Activated CD8-positive, alpha-beta memory T cell treated with anti-CD3 and anti-CD28 coated beads, Interleukin-2, amount 10 ng/mL, durations not matched to agents 7 days and 5 days (primary cell): ENCODE results near the gene TBXAS1. TPM values are rescaled to one million over a fixed set of nuclear protein-coding genes. Genes with fewer than 3 reads are reported as not detected.
A peak's percentile ranks its signal among the peaks of the same experiment; 100 is the strongest.

ENCODE experiments used
- ATAC-seq: fragments of 150-1000 bp; cut with Tn5 transposase; one replicate; pipeline ENCODE4 v1.10.0; 2021; ENCODE audit warnings: moderate library complexity
- CTCF ChIA-PET: fragments of 350-600 bp; sonication (Branson Sonifier 250); formaldehyde crosslinking; loops from one replicate; lab custom pipeline; 2021; ENCODE audit warnings: antibody characterized with exemption; lab: Charles Lee
- DNase-seq: peaks from one replicate; pipeline ENCODE4 v3.0.0-alpha.2; 2020
- H3K27ac Mint-ChIP-seq: one replicate; pipeline ENCODE4 v1.8.0; 2021; ENCODE audit warnings: mild to moderate bottlenecking, mixed read lengths
- H3K27me3 Mint-ChIP-seq: one replicate; pipeline ENCODE4 v1.8.0; 2021; ENCODE audit warnings: mixed read lengths
- H3K36me3 Mint-ChIP-seq: one replicate; pipeline ENCODE4 v1.8.0; 2021; ENCODE audit warnings: mild to moderate bottlenecking, mixed read lengths
- H3K4me1 Mint-ChIP-seq: one replicate; pipeline ENCODE4 v1.8.0; 2021; ENCODE audit warnings: mixed read lengths
- H3K4me3 Mint-ChIP-seq: one replicate; pipeline ENCODE4 v1.8.0; 2021; ENCODE audit warnings: mild to moderate bottlenecking, moderate library complexity, mixed read lengths
- H3K9me3 Mint-ChIP-seq: one replicate; pipeline ENCODE4 v1.8.0; 2022; ENCODE audit warnings: low read depth, mixed read lengths
- total RNA-seq, 2 experiments: library from RNA; stranded (reverse); gene quantifications; one replicate each; pipeline ENCODE4 v1.2.3, GENCODE V29; 2021

The TBXAS1 gene
- total RNA-seq, 2 experiments from 2014 or later: 1.7 to 3.9 TPM

GRCh38 chr7:140035400-140036223 lies 206.5 kb downstream of the TBXAS1 start:
- peak; percentile 16 for DNase-seq
- no peak overlapping the region for H3K27ac Mint-ChIP-seq

GRCh38 chr7:140036224-140036962 lies 207.3 kb downstream of the TBXAS1 start:
- peaks cover 45% of the 10 kb centered on the region for H3K4me1 Mint-ChIP-seq
- CTCF ChIA-PET: no interaction called here
- DNase-seq: peak; percentile 54

More at GRCh38 chr7:140035400-140036223, 206.5 kb downstream of the TBXAS1 start:
- no peaks in the 10 kb centered on the region for H3K27me3 Mint-ChIP-seq
- no peak for ATAC-seq
- no peaks in the 10 kb centered on the region for H3K9me3 Mint-ChIP-seq
- peaks cover 46% of the 10 kb centered on the region for H3K4me1 Mint-ChIP-seq
- CTCF ChIA-PET: interaction anchor here (0.6 to 0.7 kb wide), 3 partner anchors 24 to 355 kb away, joined by 3 to 4 read pairs (median 3); no protein-coding TSS in a partner anchor
- no peak overlapping the region for H3K4me3 Mint-ChIP-seq
- H3K36me3 Mint-ChIP-seq: peaks cover 62% of the 10 kb centered on the region

GRCh38 chr7:140039066-140039465 lies 210.0 kb downstream of the TBXAS1 start:
- Mint-ChIP-seq H3K27me3 (no peaks in the 10 kb centered on the region), H3K4me1 (peaks cover 41% of the 10 kb centered on the region), H3K27ac (no peak overlapping the region), H3K9me3 (no peaks in the 10 kb centered on the region), H3K36me3 (peaks cover 67% of the 10 kb centered on the region), H3K4me3 (no peak overlapping the region)
- DNase-seq (peak; percentile 11), ATAC-seq (no peak)
- CTCF ChIA-PET: interaction anchor here (0.8 kb wide), 1 partner anchor 265 kb away, joined by 3 read pairs; no protein-coding TSS in a partner anchor

More at GRCh38 chr7:140036224-140036962, 207.3 kb downstream of the TBXAS1 start:
- no peak overlapping the region for H3K4me3 Mint-ChIP-seq
- H3K27ac Mint-ChIP-seq: peak overlapping the region; percentile 67
- H3K36me3 Mint-ChIP-seq: peaks cover 64% of the 10 kb centered on the region
- H3K9me3 Mint-ChIP-seq: no peaks in the 10 kb centered on the region
- peak; percentile 60 for ATAC-seq
- no peaks in the 10 kb centered on the region for H3K27me3 Mint-ChIP-seq

GRCh38 chr7:140039896-140040295 lies 210.8 kb downstream of the TBXAS1 start:
- Mint-ChIP-seq H3K36me3 (peaks cover 69% of the 10 kb centered on the region), H3K4me3 (no peak overlapping the region), H3K4me1 (peaks cover 41% of the 10 kb centered on the region), H3K27me3 (no peaks in the 10 kb centered on the region), H3K9me3 (no peaks in the 10 kb centered on the region), H3K27ac (no peak overlapping the region)
- no peak for ATAC-seq
- CTCF ChIA-PET: interaction anchor here (0.8 kb wide), 1 partner anchor 264 kb away, joined by 3 read pairs; no protein-coding TSS in a partner anchor
- peak; percentile 27 for DNase-seq

- DNase-seq (peak; percentile 14), ATAC-seq (no peak)
- Mint-ChIP-seq H3K9me3 (no peaks in the 10 kb centered on the region), H3K27me3 (no peaks in the 10 kb centered on the region), H3K4me1 (peaks cover 30% of the 10 kb centered on the region), H3K36me3 (peaks cover 69% of the 10 kb centered on the region), H3K27ac (no peak overlapping the region), H3K4me3 (no peak overlapping the region)
- CTCF ChIA-PET: interaction anchor here (1.6 kb wide), 1 partner anchor 13 kb away, joined by 3 read pairs; no protein-coding TSS in a partner anchor
These were observed 212.8 kb downstream of the TBXAS1 start for GRCh38 chr7:140041659-140042385.

- no peak overlapping the region for H3K27ac Mint-ChIP-seq
- ATAC-seq (no peak), DNase-seq (no peak)
- H3K36me3 Mint-ChIP-seq: peaks cover 69% of the 10 kb centered on the region
- H3K4me3 Mint-ChIP-seq: no peak overlapping the region
- H3K4me1 Mint-ChIP-seq: peaks cover 25% of the 10 kb centered on the region
- CTCF ChIA-PET: interaction anchor here (1.6 kb wide), 1 partner anchor 12 kb away, joined by 3 read pairs; no protein-coding TSS in a partner anchor
- H3K27me3 Mint-ChIP-seq: no peaks in the 10 kb centered on the region
- no peaks in the 10 kb centered on the region for H3K9me3 Mint-ChIP-seq
These were observed 213.3 kb downstream of the TBXAS1 start for GRCh38 chr7:140042386-140042670.

GRCh38 chr7:140044251-140044650 lies 215.2 kb downstream of the TBXAS1 start:
- Mint-ChIP-seq H3K27ac (no peak overlapping the region), H3K4me3 (no peak overlapping the region), H3K4me1 (peaks cover 16% of the 10 kb centered on the region), H3K27me3 (no peaks in the 10 kb centered on the region), H3K36me3 (peaks cover 66% of the 10 kb centered on the region), H3K9me3 (no peaks in the 10 kb centered on the region)
- ATAC-seq (no peak), DNase-seq (no peak)
- CTCF ChIA-PET: no interaction called here

- Mint-ChIP-seq H3K4me3 (no peak overlapping the region), H3K4me1 (peaks cover 3% of the 10 kb centered on the region), H3K9me3 (no peaks in the 10 kb centered on the region), H3K27ac (no peak overlapping the region), H3K27me3 (no peaks in the 10 kb centered on the region), H3K36me3 (peaks cover 64% of the 10 kb centered on the region)
- CTCF ChIA-PET: no interaction called here
- DNase-seq: no peak
- no peak for ATAC-seq
These were observed 216.6 kb downstream of the TBXAS1 start for GRCh38 chr7:140045697-140046096.

GRCh38 chr7:140047197-140047596 lies 218.1 kb downstream of the TBXAS1 start:
- CTCF ChIA-PET: interaction anchor here (0.7 kb wide), 2 partner anchors 118 to 195 kb away, joined by 3 read pairs; no protein-coding TSS in a partner anchor
- no peak for DNase-seq
- Mint-ChIP-seq H3K27me3 (no peaks in the 10 kb centered on the region), H3K36me3 (peaks cover 60% of the 10 kb centered on the region), H3K9me3 (no peaks in the 10 kb centered on the region), H3K4me3 (no peak overlapping the region), H3K27ac (no peak overlapping the region), H3K4me1 (peaks cover 6% of the 10 kb centered on the region)
- ATAC-seq: no peak

- H3K4me1 Mint-ChIP-seq: peaks cover 9% of the 10 kb centered on the region
- H3K9me3 Mint-ChIP-seq: no peaks in the 10 kb centered on the region
- no peaks in the 10 kb centered on the region for H3K27me3 Mint-ChIP-seq
- peaks cover 62% of the 10 kb centered on the region for H3K36me3 Mint-ChIP-seq
- H3K4me3 Mint-ChIP-seq: no peak overlapping the region
- CTCF ChIA-PET: interaction anchor here (2.4 kb wide), 1 partner anchor 12 kb away, joined by 5 read pairs; no protein-coding TSS in a partner anchor
- no peak for ATAC-seq
- DNase-seq: no peak
- H3K27ac Mint-ChIP-seq: no peak overlapping the region
These were observed 219.1 kb downstream of the TBXAS1 start for GRCh38 chr7:140048138-140048537.

- ATAC-seq (no peak), DNase-seq (no peak)
- CTCF ChIA-PET: interaction anchor here (2.4 kb wide), 1 partner anchor 11 kb away, joined by 5 read pairs; no protein-coding TSS in a partner anchor
- Mint-ChIP-seq H3K9me3 (no peaks in the 10 kb centered on the region), H3K27ac (no peak overlapping the region), H3K4me3 (no peak overlapping the region), H3K27me3 (no peaks in the 10 kb centered on the region), H3K4me1 (peaks cover 16% of the 10 kb centered on the region), H3K36me3 (peaks cover 65% of the 10 kb centered on the region)
These were observed 219.9 kb downstream of the TBXAS1 start for GRCh38 chr7:140048989-140049338.

GRCh38 chr7:140049339-140050024 lies 220.4 kb downstream of the TBXAS1 start:
- H3K4me3 Mint-ChIP-seq: no peak overlapping the region
- DNase-seq (no peak), ATAC-seq (no peak)
- H3K36me3 Mint-ChIP-seq: peaks cover 67% of the 10 kb centered on the region
- H3K27me3 Mint-ChIP-seq: no peaks in the 10 kb centered on the region
- H3K9me3 Mint-ChIP-seq: no peaks in the 10 kb centered on the region
- CTCF ChIA-PET: interaction anchor here (2.4 kb wide), 1 partner anchor 11 kb away, joined by 5 read pairs; no protein-coding TSS in a partner anchor
- H3K4me1 Mint-ChIP-seq: peaks cover 21% of the 10 kb centered on the region
- no peak overlapping the region for H3K27ac Mint-ChIP-seq
